MG63 (cell line): Measurements from ENCODE around the gene HOXA1. TPM values are rescaled to one million over a fixed set of nuclear protein-coding genes. Genes with fewer than 3 reads are reported as not detected.

Experiments used
- DNase-seq: peaks from one replicate; pipeline ENCODE4 v3.0.0-alpha.2; 2020
- H3K27me3 ChIP-seq: fragments of 250-450 bp; sonication (Bioruptor Pico); 2 replicates; pipeline ENCODE4 v1.5.1; 2020; ENCODE audit warnings: mild to moderate bottlenecking, moderate library complexity
- H3K36me3 ChIP-seq: fragments of 250-450 bp; sonication (Bioruptor Pico); 2 replicates; pipeline ENCODE4 v1.5.1; 2020; ENCODE audit warnings: mild to moderate bottlenecking, moderate library complexity
- H3K4me3 ChIP-seq: fragments of 250-450 bp; sonication (Bioruptor Pico); 2 replicates; pipeline ENCODE4 v1.5.1; 2020; ENCODE audit warnings: mild to moderate bottlenecking, moderate library complexity
- H3K9me3 ChIP-seq: fragments of 250-450 bp; sonication (Bioruptor Pico); 2 replicates; pipeline ENCODE4 v1.5.1; 2020; ENCODE audit warnings: mild to moderate bottlenecking, moderate library complexity
- total RNA-seq: library from RNA; depleted of rRNA; stranded (reverse); fragments of >200 nt; shearing (Covaris generic); gene quantifications from 2 replicates; pipeline ENCODE4 v1.2.3, GENCODE V29; 2014; ENCODE audit warnings: low replicate concordance

HOXA1 gene
- total RNA-seq, 1 experiment from 2014 or later = 1.1 TPM

GRCh38 chr7:27102581-27103442 lies 7.0 kb upstream of the HOXA1 start, which contains the start of gene HOXA2:
Gene HOXA2, minus strand, starts transcription at chr7:27102683. Its CDS starts 183 bp downstream, at chr7:27102500.
- Histone ChIP-seq H3K4me3 (no peak within 1 kb of the TSS), H3K36me3 (peaks cover 20% of the 10 kb centered on the region), H3K27me3 (no peaks in the 10 kb centered on the region), H3K9me3 (no peaks in the 10 kb centered on the region)
- no peak for DNase-seq

- Histone ChIP-seq H3K36me3 (peaks cover 20% of the 10 kb centered on the region), H3K4me3 (no peak overlapping the region), H3K27me3 (no peaks in the 10 kb centered on the region), H3K9me3 (no peaks in the 10 kb centered on the region)
- no peak for DNase-seq
Measured at GRCh38 chr7:27101957-27102580, 6.3 kb upstream of the HOXA1 start.

GRCh38 chr7:27101171-27101956 lies 5.6 kb upstream of the HOXA1 start:
- no peak for DNase-seq
- H3K36me3 ChIP-seq = peaks cover 20% of the 10 kb centered on the region
- H3K4me3 ChIP-seq = no peak overlapping the region
- H3K27me3 ChIP-seq = no peaks in the 10 kb centered on the region
- no peaks in the 10 kb centered on the region for H3K9me3 ChIP-seq

- no peaks in the 10 kb centered on the region for H3K9me3 ChIP-seq
- peaks cover 20% of the 10 kb centered on the region for H3K36me3 ChIP-seq
- DNase-seq = no peak
- no peak overlapping the region for H3K4me3 ChIP-seq
- no peaks in the 10 kb centered on the region for H3K27me3 ChIP-seq
Measured at GRCh38 chr7:27100694-27101170, 4.9 kb upstream of the HOXA1 start.

GRCh38 chr7:27099453-27100370 lies 3.9 kb upstream of the HOXA1 start:
- no peak for DNase-seq
- H3K4me3 ChIP-seq = no peak overlapping the region

GRCh38 chr7:27098578-27099451 lies 3.0 kb upstream of the HOXA1 start:
- Histone ChIP-seq H3K9me3 (no peaks in the 10 kb centered on the region), H3K4me3 (no peak overlapping the region), H3K36me3 (peaks cover 20% of the 10 kb centered on the region), H3K27me3 (no peaks in the 10 kb centered on the region)
- DNase-seq = no peak

More at GRCh38 chr7:27099453-27100370, 3.9 kb upstream of the HOXA1 start:
- H3K27me3 ChIP-seq = no peaks in the 10 kb centered on the region
- peaks cover 20% of the 10 kb centered on the region for H3K36me3 ChIP-seq
- no peaks in the 10 kb centered on the region for H3K9me3 ChIP-seq

- H3K9me3 ChIP-seq = no peaks in the 10 kb centered on the region
- no peak for DNase-seq
- peaks cover 20% of the 10 kb centered on the region for H3K36me3 ChIP-seq
- no peaks in the 10 kb centered on the region for H3K27me3 ChIP-seq
- H3K4me3 ChIP-seq = peak overlapping the region; percentile 68
Measured at GRCh38 chr7:27097686-27098577, 2.1 kb upstream of the HOXA1 start.

- DNase-seq = peak; percentile 63
- Histone ChIP-seq H3K9me3 (no peaks in the 10 kb centered on the region), H3K27me3 (no peaks in the 10 kb centered on the region), H3K36me3 (peaks cover 20% of the 10 kb centered on the region), H3K4me3 (peak overlapping the region; percentile 68)
Measured at GRCh38 chr7:27096768-27097514, 1.1 kb upstream of the HOXA1 start.

- Histone ChIP-seq H3K27me3 (no peaks in the 10 kb centered on the region), H3K9me3 (no peaks in the 10 kb centered on the region), H3K36me3 (peaks cover 9% of the 10 kb centered on the region), H3K4me3 (peak overlapping the region; percentile 68)
- no peak for DNase-seq
Measured at GRCh38 chr7:27095050-27095896, 527 bp downstream of the HOXA1 start.

- peaks cover 7% of the 10 kb centered on the region for H3K36me3 ChIP-seq
- no peaks in the 10 kb centered on the region for H3K27me3 ChIP-seq
- DNase-seq = no peak
- H3K9me3 ChIP-seq = no peaks in the 10 kb centered on the region
- no peak overlapping the region for H3K4me3 ChIP-seq
Measured at GRCh38 chr7:27094304-27095049, 1.3 kb downstream of the HOXA1 start.

- H3K4me3 ChIP-seq = no peak overlapping the region
Measured at GRCh38 chr7:27093184-27093895, 2.5 kb downstream of the HOXA1 start.

GRCh38 chr7:27092819-27093110 lies 3.0 kb downstream of the HOXA1 start:
- H3K9me3 ChIP-seq = no peaks in the 10 kb centered on the region
- no peak for DNase-seq
- no peaks in the 10 kb centered on the region for H3K27me3 ChIP-seq
- no peaks in the 10 kb centered on the region for H3K36me3 ChIP-seq
- no peak overlapping the region for H3K4me3 ChIP-seq

More at GRCh38 chr7:27093184-27093895, 2.5 kb downstream of the HOXA1 start:
- no peak for DNase-seq
- Histone ChIP-seq H3K27me3 (no peaks in the 10 kb centered on the region), H3K36me3 (no peaks in the 10 kb centered on the region), H3K9me3 (no peaks in the 10 kb centered on the region)
